Measurements from ENCODE around the gene NEDD8. TPM values are rescaled to one million over a fixed set of nuclear protein-coding genes. Genes with fewer than 3 reads are reported as not detected.

NEDD8 gene
- 100 to 1,000 TPM; 128 to 243 TPM for total RNA-seq

- ATAC-seq (replicated peaks) = peak; percentile 88
- Mint-ChIP-seq H3K4me1 (peaks cover 28% of the 10 kb centered on the region), H3K4me3 (peak within 1 kb of the TSS; percentile 84), H3K27ac (peak within 1 kb of the TSS; percentile 85), H3K36me3 (ENCODE audit: low read depth) (peaks cover 68% of the 10 kb centered on the region), H3K27me3 (no peaks in the 10 kb centered on the region), H3K9me3 (no peaks in the 10 kb centered on the region)
Observed at GRCh38 chr14:24232121-24232644, at the start of gene NEDD8. NEDD8 (minus strand) TSS chr14:24232367; CDS start chr14:24232267, 100 bp downstream.

GRCh38 chr14:24281636-24282035 lies 49.5 kb upstream of the NEDD8 start:
- Mint-ChIP-seq H3K4me3 (no peak overlapping the region), H3K36me3 (ENCODE audit: low read depth) (no peaks in the 10 kb centered on the region), H3K9me3 (peaks cover 3% of the 10 kb centered on the region), H3K27me3 (no peaks in the 10 kb centered on the region), H3K27ac (peak overlapping the region; percentile 27), H3K4me1 (peaks cover 30% of the 10 kb centered on the region)
- ATAC-seq (replicated peaks) = no peak

- ATAC-seq (replicated peaks) = no peak
- H3K4me1 Mint-ChIP-seq = peaks cover 30% of the 10 kb centered on the region
- peaks cover 3% of the 10 kb centered on the region for H3K9me3 Mint-ChIP-seq
- peak overlapping the region; percentile 77 for H3K27ac Mint-ChIP-seq
- no peaks in the 10 kb centered on the region for H3K36me3 Mint-ChIP-seq (ENCODE audit: low read depth)
- H3K27me3 Mint-ChIP-seq = no peaks in the 10 kb centered on the region
- H3K4me3 Mint-ChIP-seq = no peak overlapping the region
Observed at GRCh38 chr14:24280797-24281460, 48.8 kb upstream of the NEDD8 start.

- peak; percentile 96 for ATAC-seq (replicated peaks)
- Mint-ChIP-seq H3K4me1 (peaks cover 36% of the 10 kb centered on the region), H3K36me3 (ENCODE audit: low read depth) (no peaks in the 10 kb centered on the region), H3K27me3 (no peaks in the 10 kb centered on the region), H3K9me3 (peaks cover 3% of the 10 kb centered on the region), H3K27ac (peak overlapping the region; percentile 77), H3K4me3 (peak overlapping the region; percentile 41)
Observed at GRCh38 chr14:24279301-24280186, 47.4 kb upstream of the NEDD8 start.

GRCh38 chr14:24278424-24278823 lies 46.3 kb upstream of the NEDD8 start:
- Mint-ChIP-seq H3K36me3 (ENCODE audit: low read depth) (no peaks in the 10 kb centered on the region), H3K27ac (peak overlapping the region; percentile 9), H3K9me3 (peaks cover 3% of the 10 kb centered on the region), H3K4me3 (peak overlapping the region; percentile 41), H3K27me3 (no peaks in the 10 kb centered on the region), H3K4me1 (peaks cover 46% of the 10 kb centered on the region)
- no peak for ATAC-seq (replicated peaks)

- Mint-ChIP-seq H3K4me3 (peak overlapping the region; percentile 41), H3K4me1 (peaks cover 48% of the 10 kb centered on the region), H3K27me3 (no peaks in the 10 kb centered on the region), H3K36me3 (ENCODE audit: low read depth) (no peaks in the 10 kb centered on the region), H3K9me3 (peaks cover 3% of the 10 kb centered on the region), H3K27ac (peak overlapping the region; percentile 9)
- ATAC-seq (replicated peaks) = no peak
Observed at GRCh38 chr14:24277606-24278321, 45.6 kb upstream of the NEDD8 start.

GRCh38 chr14:24277071-24277470 lies 44.9 kb upstream of the NEDD8 start:
- Mint-ChIP-seq H3K4me1 (peaks cover 54% of the 10 kb centered on the region), H3K27ac (peak overlapping the region; percentile 12), H3K27me3 (no peaks in the 10 kb centered on the region), H3K9me3 (peaks cover 3% of the 10 kb centered on the region), H3K36me3 (ENCODE audit: low read depth) (no peaks in the 10 kb centered on the region), H3K4me3 (no peak overlapping the region)
- ATAC-seq (replicated peaks) = no peak

- H3K9me3 Mint-ChIP-seq = peaks cover 3% of the 10 kb centered on the region
- H3K27me3 Mint-ChIP-seq = no peaks in the 10 kb centered on the region
- peak overlapping the region; percentile 40 for H3K27ac Mint-ChIP-seq
- H3K36me3 Mint-ChIP-seq (ENCODE audit: low read depth) = peaks cover 6% of the 10 kb centered on the region
- peak; percentile 81 for ATAC-seq (replicated peaks)
- H3K4me1 Mint-ChIP-seq = peaks cover 46% of the 10 kb centered on the region
- peak overlapping the region; percentile 97 for H3K4me3 Mint-ChIP-seq
Observed at GRCh38 chr14:24274101-24274543, 42.0 kb upstream of the NEDD8 start.

- H3K4me1 Mint-ChIP-seq = peaks cover 40% of the 10 kb centered on the region
- peak overlapping the region; percentile 40 for H3K27ac Mint-ChIP-seq
- H3K27me3 Mint-ChIP-seq = no peaks in the 10 kb centered on the region
- H3K36me3 Mint-ChIP-seq (ENCODE audit: low read depth) = peaks cover 7% of the 10 kb centered on the region
- H3K9me3 Mint-ChIP-seq = peaks cover 3% of the 10 kb centered on the region
- ATAC-seq (replicated peaks) = no peak
- peak overlapping the region; percentile 97 for H3K4me3 Mint-ChIP-seq
Observed at GRCh38 chr14:24273422-24273998, 41.3 kb upstream of the NEDD8 start.

GRCh38 chr14:24272467-24272866 lies 40.3 kb upstream of the NEDD8 start:
- Mint-ChIP-seq H3K27ac (peak overlapping the region; percentile 95), H3K9me3 (no peaks in the 10 kb centered on the region), H3K36me3 (ENCODE audit: low read depth) (peaks cover 9% of the 10 kb centered on the region), H3K4me3 (peak overlapping the region; percentile 97), H3K27me3 (no peaks in the 10 kb centered on the region), H3K4me1 (peaks cover 36% of the 10 kb centered on the region)
- ATAC-seq (replicated peaks) = no peak

GRCh38 chr14:24271834-24272263 lies 39.7 kb upstream of the NEDD8 start:
- peak overlapping the region; percentile 97 for H3K4me3 Mint-ChIP-seq
- H3K36me3 Mint-ChIP-seq (ENCODE audit: low read depth) = peaks cover 15% of the 10 kb centered on the region
- no peaks in the 10 kb centered on the region for H3K27me3 Mint-ChIP-seq
- H3K27ac Mint-ChIP-seq = peak overlapping the region; percentile 95
- peaks cover 34% of the 10 kb centered on the region for H3K4me1 Mint-ChIP-seq
- H3K9me3 Mint-ChIP-seq = no peaks in the 10 kb centered on the region
- no peak for ATAC-seq (replicated peaks)

- H3K27me3 Mint-ChIP-seq = no peaks in the 10 kb centered on the region
- H3K4me1 Mint-ChIP-seq = peaks cover 34% of the 10 kb centered on the region
- H3K27ac Mint-ChIP-seq = peak within 1 kb of the TSS; percentile 95
- peak; percentile 85 for ATAC-seq (replicated peaks)
- no peaks in the 10 kb centered on the region for H3K9me3 Mint-ChIP-seq
- H3K36me3 Mint-ChIP-seq (ENCODE audit: low read depth) = peaks cover 20% of the 10 kb centered on the region
- peak within 1 kb of the TSS; percentile 97 for H3K4me3 Mint-ChIP-seq
Observed at GRCh38 chr14:24271134-24271833, 39.1 kb upstream of the NEDD8 start, which contains the start of gene RABGGTA. RABGGTA (minus strand) TSS chr14:24271597; CDS start chr14:24271115, 482 bp downstream.

- no peak for ATAC-seq (replicated peaks)
- peaks cover 34% of the 10 kb centered on the region for H3K4me1 Mint-ChIP-seq
- no peaks in the 10 kb centered on the region for H3K9me3 Mint-ChIP-seq
- H3K36me3 Mint-ChIP-seq (ENCODE audit: low read depth) = peaks cover 27% of the 10 kb centered on the region
- H3K27me3 Mint-ChIP-seq = no peaks in the 10 kb centered on the region
- peak overlapping the region; percentile 97 for H3K4me3 Mint-ChIP-seq
- peak overlapping the region; percentile 95 for H3K27ac Mint-ChIP-seq
Observed at GRCh38 chr14:24270537-24271133, 38.5 kb upstream of the NEDD8 start.

All from activated T-helper 17 cell treated with anti-CD3 and anti-CD28 coated beads, Interleukin-2, amount 50 U/mL, for 72 hours (primary cell).